GM12878 (cell line): ENCODE results near the gene TMEM138. TPM values are rescaled to one million over a fixed set of nuclear protein-coding genes. Genes with fewer than 3 reads are reported as not detected.

Source experiments
- ATAC-seq: fragments of 200-7000 bp; cut with Tn5 transposase; 3 replicates; pipeline ENCODE4 v1.9.1; 2020; ENCODE audit warnings: mild to moderate bottlenecking, moderate library complexity
- BruUV-seq: library from RNA; stranded (reverse); fragments of 400-500 nt; replicated peaks from 2 replicates; lab custom pipeline; 2021; lab: Mats Ljungman, UMichigan
- CTCF ChIA-PET: fragments of 300-600 bp; sonication (Branson Sonifier 250); formaldehyde crosslinking; extraction: SDS; loops from one replicate; lab custom pipeline; 2021; ENCODE audit warnings: inconsistent platforms; lab: Yijun Ruan, JAX
- POLR2A ChIA-PET: fragments of 350-600 bp; formaldehyde crosslinking; extraction: SDS; loops from one replicate; lab custom pipeline; 2021; ENCODE audit warnings: inconsistent platforms; lab: Charles Lee
- RAD21 ChIA-PET: fragments of 300-600 bp; sonication (Branson Sonifier 250); formaldehyde crosslinking; loops from one replicate; lab custom pipeline; 2023; ENCODE audit warnings: antibody characterized with exemption; ENCODE audit not compliant: unreplicated experiment; lab: Charles Lee
- SMC1A ChIA-PET: fragments of 300-600 bp; sonication (Branson Sonifier 250); formaldehyde crosslinking; loops from one replicate; lab custom pipeline; 2023; ENCODE audit not compliant: unreplicated experiment, uncharacterized antibody; lab: Charles Lee
- DNase-seq: peaks from one replicate; pipeline ENCODE4 v3.0.0-alpha.2; 2011; ENCODE audit warnings: low read depth, low spot score
- FAIRE-seq: peaks from 3 replicates; lab custom pipeline; 2011; peaks lifted over from hg19 to GRCh38; lab: Jason Lieb, UNC
- H2AFZ ChIP-seq: 2 replicates; pipeline ENCODE4 v1.6.0; 2011; ENCODE audit warnings: low read depth, low read length, control low read depth; ENCODE audit not compliant: control insufficient read depth
- H3K27ac ChIP-seq: 2 replicates; pipeline ENCODE4 v1.5.1; 2011; ENCODE audit warnings: control low read depth; ENCODE audit not compliant: control insufficient read depth, insufficient read depth
- H3K27me3 ChIP-seq, 2 experiments: replicated peaks in 1 of 2; 2 replicates each; pipeline versions ENCODE4 v1.6.0 to v1.6.1; 2011; ENCODE audit warnings: low read length in 1 of 2; ENCODE audit not compliant: control insufficient read depth in 2 of 2, insufficient read depth in 2 of 2
- H3K36me3 ChIP-seq, 2 experiments: 2 replicates each; pipeline ENCODE4 v1.5.1; 2011; ENCODE audit warnings: low read length in 1 of 2; ENCODE audit not compliant: control insufficient read depth in 2 of 2, insufficient read depth in 2 of 2
- H3K4me1 ChIP-seq: 2 replicates; pipeline ENCODE4 v1.6.1; 2011; ENCODE audit warnings: mild to moderate bottlenecking, low read length, moderate library complexity, mixed read lengths; ENCODE audit not compliant: control insufficient read depth, insufficient read depth
- H3K4me2 ChIP-seq: 2 replicates; pipeline ENCODE4 v1.6.0; 2011; ENCODE audit warnings: control low read depth; ENCODE audit not compliant: control insufficient read depth, insufficient read depth
- H3K4me3 ChIP-seq: fragments of 200-600 bp; sonication (generic); 2 replicates; pipeline ENCODE4 v1.5.1; 2016
- H3K79me2 ChIP-seq: 2 replicates; pipeline ENCODE4 v1.6.0; 2011; ENCODE audit warnings: low read length; ENCODE audit not compliant: control insufficient read depth, insufficient read depth
- H3K9ac ChIP-seq: 2 replicates; pipeline ENCODE4 v1.8.0; 2011; ENCODE audit warnings: low read length, control low read depth, mixed read lengths; ENCODE audit not compliant: control insufficient read depth, insufficient read depth
- H3K9me3 ChIP-seq: replicated peaks from 3 replicates; pipeline ENCODE4 v1.5.1; 2011; ENCODE audit warnings: mild to moderate bottlenecking, low read length; ENCODE audit not compliant: control insufficient read depth, insufficient read depth
- H4K20me1 ChIP-seq: 2 replicates; pipeline ENCODE4 v1.6.0; 2011; ENCODE audit not compliant: control insufficient read depth, insufficient read depth
- BCL11A ChIP-seq: IDR thresholded peaks from 2 replicates; pipeline ENCODE4 v1.6.1; 2011; ENCODE audit warnings: low read depth, low read length
- BMI1 ChIP-seq: fragments of 450-650 bp; IDR thresholded peaks from 2 replicates; pipeline ENCODE4 v1.6.1; 2016; ENCODE audit warnings: mild to moderate bottlenecking, moderate library complexity, borderline replicate concordance
- CEBPB ChIP-seq, 2 experiments: fragments of 150-350 bp in 1 of 2; IDR thresholded peaks; 2 replicates each; pipeline ENCODE4 v1.6.1; 2012 to 2014; ENCODE audit warnings: low read depth in 2 of 2, low read length in 2 of 2, borderline replicate concordance in 1 of 2, inconsistent platforms in 1 of 2
- CHD1 ChIP-seq: IDR thresholded peaks from 2 replicates; pipeline ENCODE4 v1.6.1; 2012; ENCODE audit warnings: low read depth, low read length, improper control_type of control experiment
- CHD4 ChIP-seq: fragments of 200-600 bp; sonication (generic); IDR thresholded peaks from 2 replicates; pipeline ENCODE4 v1.6.1; 2016; ENCODE audit warnings: mild to moderate bottlenecking
- CREM ChIP-seq: IDR thresholded peaks from 2 replicates; pipeline ENCODE4 v1.6.1; 2014; ENCODE audit warnings: antibody characterized with exemption, low read depth
- EED ChIP-seq: sonication (generic); IDR thresholded peaks from 2 replicates; pipeline ENCODE4 v1.6.1; 2016; ENCODE audit warnings: antibody characterized with exemption, low read depth
- NBN ChIP-seq: fragments of 450-650 bp; IDR thresholded peaks from 2 replicates; pipeline ENCODE4 v1.6.1; 2016
- NR2C1 ChIP-seq: fragments of 450-650 bp; IDR thresholded peaks from 2 replicates; pipeline ENCODE4 v1.6.1; 2017; ENCODE audit warnings: antibody characterized with exemption, mild to moderate bottlenecking, moderate library complexity
- NR2F1 ChIP-seq: fragments of 450-650 bp; conservative IDR thresholded peaks from 2 replicates; pipeline ENCODE4 v1.6.1; 2017; ENCODE audit warnings: mild to moderate bottlenecking
- POLR2AphosphoS5 ChIP-seq: IDR thresholded peaks from 2 replicates; pipeline ENCODE4 v1.6.1; 2011; ENCODE audit warnings: mild to moderate bottlenecking, low read length, inconsistent platforms
- RCOR1 ChIP-seq: conservative IDR thresholded peaks from 2 replicates; pipeline ENCODE4 v1.6.1; 2012; ENCODE audit warnings: low read depth, low read length, improper control_type of control experiment
- TAF1 ChIP-seq: IDR thresholded peaks from 2 replicates; pipeline ENCODE4 v1.6.1; 2011; ENCODE audit warnings: mild to moderate bottlenecking, low read depth, low read length, borderline replicate concordance
- TCF7 ChIP-seq: IDR thresholded peaks from 2 replicates; pipeline ENCODE4 v1.6.1; 2014; ENCODE audit warnings: antibody characterized with exemption, borderline replicate concordance
- ZBED1 ChIP-seq: IDR thresholded peaks from 2 replicates; pipeline ENCODE4 v1.6.1; 2016; ENCODE audit warnings: borderline replicate concordance
- ZNF622 ChIP-seq: fragments of 450-650 bp; IDR thresholded peaks from 2 replicates; pipeline ENCODE4 v1.6.1; 2017; ENCODE audit warnings: mild to moderate bottlenecking, inconsistent platforms
- whole genome bisulfite sequencing: methylation state at CpG from one replicate; pipeline ENCODE4 v1.1.6; 2016; ENCODE audit warnings: low lambda C conversion rate; ENCODE audit not compliant: insufficient replicate concordance, insufficient coverage; ENCODE audit errors: missing lambda C conversion rate; 5-methylcytosine and 5-hydroxymethylcytosine counted together
- in situ Hi-C: fragments of 300-500 bp; cut with MboI; formaldehyde crosslinking; loops from 9 replicates; pipeline ENCODE4 v1.14.3; 2018; ENCODE audit warnings: mixed read lengths
- intact Hi-C: fragments of 100-400 bp; cut with micrococcal nuclease; formaldehyde crosslinking; loops from one replicate; pipeline ENCODE4 v1.14.2; 2022; ENCODE audit not compliant: unreplicated experiment
- polyA plus RNA-seq, 11 experiments: library from polyadenylated mRNA; depleted of rRNA in 4 of 11; unstranded in 6 of 11; stranded (reverse) in 5 of 11; fragments of >200 nt; fragmentation: Nextera tagmentation in 4 of 11; fragmentation: Illumina TruSeq in 1 of 11; extraction: Ambion mirVana in 4 of 11; extraction: Trizol in 1 of 11; gene quantifications; 1 replicate in 1 of 11; 2 replicates in 10 of 11; pipeline versions ENCODE4 v1.2.1 to v1.2.3, GENCODE V29; 2011 to 2016; ENCODE audit warnings: inconsistent platforms in 2 of 11, missing spikeins in 2 of 11, low read depth in 1 of 11
- total RNA-seq, 4 experiments: library from RNA; depleted of rRNA in 3 of 4; stranded (reverse); fragments of >200 nt in 3 of 4; fragmentation: Illumina TruSeq in 1 of 4; extraction: Trizol in 1 of 4; gene quantifications; 2 replicates each; pipeline versions ENCODE4 v1.2.1 to v1.2.3, GENCODE V29; 2013 to 2021
- TF ChIP-seq, protein P1 (sequence below): IDR thresholded peaks from 2 replicates; pipeline ENCODE4 v1.6.1; 2011; ENCODE audit warnings: low read depth, low read length, improper control_type of control experiment, borderline replicate concordance
- TF ChIP-seq, protein P2 (sequence below): IDR thresholded peaks from 2 replicates; pipeline ENCODE4 v1.6.1; 2012; ENCODE audit warnings: low read depth, low read length, improper control_type of control experiment
- TF ChIP-seq, protein P3 (sequence below): fragments of 450-650 bp; formaldehyde crosslinking; IDR thresholded peaks from 2 replicates; pipeline ENCODE4 v1.4.0; 2020; ENCODE audit warnings: mild to moderate bottlenecking, moderate library complexity
- TF ChIP-seq, protein P4 (sequence below): IDR thresholded peaks from 2 replicates; pipeline ENCODE4 v1.6.1; 2011; ENCODE audit warnings: borderline replicate concordance, low read depth, mild to moderate bottlenecking, moderate library complexity, mixed read lengths, low read length; ENCODE audit not compliant: insufficient read depth; ENCODE audit errors: extremely low read length

TMEM138 gene
- total and polyA plus RNA-seq, 10 of the 15 experiments (the other 5 are each of a cell fraction or from before 2014, with no cell fraction given) = 28.5 to 116 (median 73.4) TPM

DNA sequence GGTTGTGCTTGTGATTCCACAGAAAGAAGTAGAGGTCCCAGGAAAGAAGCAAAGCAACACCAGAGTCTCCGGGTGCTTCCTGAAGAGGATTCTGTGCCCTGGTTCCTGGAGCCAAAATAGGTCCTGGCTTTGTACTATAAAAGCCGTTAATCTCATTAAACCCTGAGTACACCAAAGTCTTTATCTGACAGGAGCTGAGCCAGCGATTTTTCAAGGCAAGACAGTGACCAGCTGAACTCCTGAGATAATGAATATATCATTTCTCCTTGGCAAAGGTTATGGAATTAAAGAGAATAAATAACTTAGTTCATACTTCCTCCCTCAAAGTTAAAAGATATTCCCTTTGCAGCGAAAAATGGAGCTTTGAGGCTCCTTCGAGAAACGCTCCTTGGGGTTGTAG is 5.2 kb downstream of the TMEM138 start:
- Histone ChIP-seq H3K27ac (no peak overlapping the region), H3K9ac (no peak overlapping the region), H3K36me3 (peaks cover 17 to 32% of the 10 kb centered on the region in 2 experiments), H3K79me2 (peaks cover 21% of the 10 kb centered on the region), H3K27me3 (no peaks in the 10 kb centered on the region), H3K4me3 (no peak overlapping the region), H3K4me2 (no peak overlapping the region), H3K9me3 (no peaks in the 10 kb centered on the region), H3K4me1 (peaks cover 14% of the 10 kb centered on the region), H4K20me1 (no peaks in the 10 kb centered on the region), H2AFZ (no peak overlapping the region)
- ChIA-PET RAD21 (interaction anchor here (0.9 to 8.0 kb wide), 3 partner anchors 8 to 31 kb away, joined by 3 to 72 read pairs (median 3); partner anchors contain the start of genes CYB561A3 and TMEM138), SMC1A (interaction anchor here (0.8 to 2.0 kb wide), 4 partner anchors 11 to 31 kb away, joined by 3 to 8 read pairs (median 4); no protein-coding TSS in a partner anchor), CTCF (interaction anchor here (1.0 to 23.9 kb wide), 4 partner anchors 17 to 68 kb away, joined by 3 to 387 read pairs (median 160); no protein-coding TSS in a partner anchor), POLR2A (interaction anchor here (7.0 kb wide), 1 partner anchor 8 kb away, joined by 111 read pairs; the partner anchor contains the start of genes CYB561A3 and TMEM138)
- ATAC-seq (no peak), FAIRE-seq (no peak), DNase-seq (no peak)
- intact Hi-C loops = no loop called here
- no TSS peak for BruUV-seq
- TF ChIP-seq BCL11A = no peak
- TF ChIP-seq TAF1 = no peak
- no peak for TF ChIP-seq NR2C1
- no peak for TF ChIP-seq ZBED1
- TF ChIP-seq TCF7 = no peak
- TF ChIP-seq POLR2AphosphoS5 = no peak
- no peak for TF ChIP-seq CHD4
- TF ChIP-seq, protein P1, sequence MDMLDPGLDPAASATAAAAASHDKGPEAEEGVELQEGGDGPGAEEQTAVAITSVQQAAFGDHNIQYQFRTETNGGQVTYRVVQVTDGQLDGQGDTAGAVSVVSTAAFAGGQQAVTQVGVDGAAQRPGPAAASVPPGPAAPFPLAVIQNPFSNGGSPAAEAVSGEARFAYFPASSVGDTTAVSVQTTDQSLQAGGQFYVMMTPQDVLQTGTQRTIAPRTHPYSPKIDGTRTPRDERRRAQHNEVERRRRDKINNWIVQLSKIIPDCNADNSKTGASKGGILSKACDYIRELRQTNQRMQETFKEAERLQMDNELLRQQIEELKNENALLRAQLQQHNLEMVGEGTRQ = no peak
- TF ChIP-seq CHD1 = no peak
- TF ChIP-seq EED = no peak
- TF ChIP-seq, protein P2, sequence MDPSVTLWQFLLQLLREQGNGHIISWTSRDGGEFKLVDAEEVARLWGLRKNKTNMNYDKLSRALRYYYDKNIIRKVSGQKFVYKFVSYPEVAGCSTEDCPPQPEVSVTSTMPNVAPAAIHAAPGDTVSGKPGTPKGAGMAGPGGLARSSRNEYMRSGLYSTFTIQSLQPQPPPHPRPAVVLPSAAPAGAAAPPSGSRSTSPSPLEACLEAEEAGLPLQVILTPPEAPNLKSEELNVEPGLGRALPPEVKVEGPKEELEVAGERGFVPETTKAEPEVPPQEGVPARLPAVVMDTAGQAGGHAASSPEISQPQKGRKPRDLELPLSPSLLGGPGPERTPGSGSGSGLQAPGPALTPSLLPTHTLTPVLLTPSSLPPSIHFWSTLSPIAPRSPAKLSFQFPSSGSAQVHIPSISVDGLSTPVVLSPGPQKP = no peak
- TF ChIP-seq CEBPB (IDR thresholded peaks at IDR 0.05; ENCODE audit: borderline replicate concordance in 1 of 2, low read depth in 2 of 2, low read length in 2 of 2) = no peak
- TF ChIP-seq, protein P3, sequence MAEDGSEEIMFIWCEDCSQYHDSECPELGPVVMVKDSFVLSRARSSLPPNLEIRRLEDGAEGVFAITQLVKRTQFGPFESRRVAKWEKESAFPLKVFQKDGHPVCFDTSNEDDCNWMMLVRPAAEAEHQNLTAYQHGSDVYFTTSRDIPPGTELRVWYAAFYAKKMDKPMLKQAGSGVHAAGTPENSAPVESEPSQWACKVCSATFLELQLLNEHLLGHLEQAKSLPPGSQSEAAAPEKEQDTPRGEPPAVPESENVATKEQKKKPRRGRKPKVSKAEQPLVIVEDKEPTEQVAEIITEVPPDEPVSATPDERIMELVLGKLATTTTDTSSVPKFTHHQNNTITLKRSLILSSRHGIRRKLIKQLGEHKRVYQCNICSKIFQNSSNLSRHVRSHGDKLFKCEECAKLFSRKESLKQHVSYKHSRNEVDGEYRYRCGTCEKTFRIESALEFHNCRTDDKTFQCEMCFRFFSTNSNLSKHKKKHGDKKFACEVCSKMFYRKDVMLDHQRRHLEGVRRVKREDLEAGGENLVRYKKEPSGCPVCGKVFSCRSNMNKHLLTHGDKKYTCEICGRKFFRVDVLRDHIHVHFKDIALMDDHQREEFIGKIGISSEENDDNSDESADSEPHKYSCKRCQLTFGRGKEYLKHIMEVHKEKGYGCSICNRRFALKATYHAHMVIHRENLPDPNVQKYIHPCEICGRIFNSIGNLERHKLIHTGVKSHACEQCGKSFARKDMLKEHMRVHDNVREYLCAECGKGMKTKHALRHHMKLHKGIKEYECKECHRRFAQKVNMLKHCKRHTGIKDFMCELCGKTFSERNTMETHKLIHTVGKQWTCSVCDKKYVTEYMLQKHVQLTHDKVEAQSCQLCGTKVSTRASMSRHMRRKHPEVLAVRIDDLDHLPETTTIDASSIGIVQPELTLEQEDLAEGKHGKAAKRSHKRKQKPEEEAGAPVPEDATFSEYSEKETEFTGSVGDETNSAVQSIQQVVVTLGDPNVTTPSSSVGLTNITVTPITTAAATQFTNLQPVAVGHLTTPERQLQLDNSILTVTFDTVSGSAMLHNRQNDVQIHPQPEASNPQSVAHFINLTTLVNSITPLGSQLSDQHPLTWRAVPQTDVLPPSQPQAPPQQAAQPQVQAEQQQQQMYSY (CRISPR knock-in tag) = no peak
- TF ChIP-seq CREM = no peak
- TF ChIP-seq, protein P4, sequence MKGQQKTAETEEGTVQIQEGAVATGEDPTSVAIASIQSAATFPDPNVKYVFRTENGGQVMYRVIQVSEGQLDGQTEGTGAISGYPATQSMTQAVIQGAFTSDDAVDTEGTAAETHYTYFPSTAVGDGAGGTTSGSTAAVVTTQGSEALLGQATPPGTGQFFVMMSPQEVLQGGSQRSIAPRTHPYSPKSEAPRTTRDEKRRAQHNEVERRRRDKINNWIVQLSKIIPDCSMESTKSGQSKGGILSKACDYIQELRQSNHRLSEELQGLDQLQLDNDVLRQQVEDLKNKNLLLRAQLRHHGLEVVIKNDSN = no peak
- TF ChIP-seq RCOR1 = no peak
- TF ChIP-seq BMI1 = no peak
- TF ChIP-seq ZNF622 = no peak
- no peak for TF ChIP-seq NBN
- TF ChIP-seq NR2F1 = no peak
- in situ Hi-C loops = no loop called here
- WGBS = over 99% methylated on average over 6 of the region's 6 CpGs
